ENCODE results near the gene PDE4D.

Gene PDE4D

DNA sequence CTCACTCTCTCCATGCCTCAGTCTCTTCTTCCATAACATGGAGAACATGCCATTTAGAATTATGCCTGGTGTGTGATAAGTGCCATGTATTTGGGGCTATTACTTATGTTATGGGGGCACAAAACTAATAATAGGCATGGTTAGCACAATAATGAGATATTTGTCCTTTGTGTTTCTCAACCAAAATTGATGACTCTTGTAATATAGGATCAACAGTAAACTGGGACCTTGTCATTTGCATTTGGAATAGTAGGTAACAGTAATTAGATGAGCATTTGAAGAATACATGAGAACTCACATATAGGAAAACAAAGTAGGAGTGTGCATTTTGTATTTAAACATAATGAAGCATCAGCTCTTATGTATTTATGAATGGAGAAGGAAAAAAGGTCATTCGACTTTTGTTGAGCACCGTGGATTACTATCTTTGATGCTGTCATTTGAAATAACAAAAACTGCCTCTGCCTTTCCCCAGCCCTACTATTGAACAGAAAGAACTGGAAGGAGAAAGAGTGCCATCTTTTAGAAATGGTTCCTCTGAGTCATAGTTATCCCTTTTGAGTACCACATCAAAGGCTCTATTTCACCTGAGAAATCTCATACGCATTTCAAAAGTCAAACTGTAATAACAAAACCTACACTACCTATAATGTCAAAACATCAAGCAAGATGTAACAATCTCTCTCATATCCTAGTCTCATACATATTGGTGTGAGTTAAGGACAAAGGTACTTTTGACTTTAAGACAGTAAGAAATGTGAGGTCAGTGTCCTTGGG is 655.2 kb downstream of the PDE4D start:
- H3K27ac ChIP-seq: no peak overlapping the region
- no peak for TF ChIP-seq ZFX (IDR thresholded peaks at IDR 0.05; ENCODE audit: borderline replicate concordance)
- TF ChIP-seq CTCF (IDR thresholded peaks at IDR 0.05): no peak

DNA sequence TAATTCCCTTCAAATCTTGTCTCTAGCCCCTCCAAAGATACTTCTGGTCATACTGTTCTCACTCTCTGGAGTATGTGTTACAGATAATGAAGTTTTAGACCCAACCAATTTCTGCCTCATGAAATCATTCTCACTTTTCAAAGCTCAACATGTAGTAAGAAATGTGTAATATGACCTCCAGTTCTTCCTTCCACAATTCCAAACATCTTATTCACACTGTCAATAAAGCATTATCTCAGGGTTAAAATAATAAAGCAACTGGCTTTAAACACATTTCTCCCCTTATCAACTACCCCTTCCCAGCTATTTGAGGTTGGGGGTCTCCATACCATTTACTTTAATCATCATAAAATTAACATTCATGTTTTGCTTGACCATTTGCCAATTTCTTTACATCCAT is 656.5 kb downstream of the PDE4D start:
- no peak for TF ChIP-seq CTCF (IDR thresholded peaks at IDR 0.05)
- TF ChIP-seq ZFX (IDR thresholded peaks at IDR 0.05; ENCODE audit: borderline replicate concordance): no peak
- no peak overlapping the region for H3K27ac ChIP-seq

GRCh38 chr5:59236448-59236847 is 657.1 kb downstream of the PDE4D start:
- H3K27ac ChIP-seq: no peak overlapping the region
- no peak for TF ChIP-seq ZFX (IDR thresholded peaks at IDR 0.05; ENCODE audit: borderline replicate concordance)
- no peak for TF ChIP-seq CTCF (IDR thresholded peaks at IDR 0.05)

GRCh38 chr5:59234236-59234635 is 659.3 kb downstream of the PDE4D start:
- TF ChIP-seq ZFX (IDR thresholded peaks at IDR 0.05; ENCODE audit: borderline replicate concordance): no peak
- no peak for TF ChIP-seq CTCF (IDR thresholded peaks at IDR 0.05)
- H3K27ac ChIP-seq: no peak overlapping the region

DNA sequence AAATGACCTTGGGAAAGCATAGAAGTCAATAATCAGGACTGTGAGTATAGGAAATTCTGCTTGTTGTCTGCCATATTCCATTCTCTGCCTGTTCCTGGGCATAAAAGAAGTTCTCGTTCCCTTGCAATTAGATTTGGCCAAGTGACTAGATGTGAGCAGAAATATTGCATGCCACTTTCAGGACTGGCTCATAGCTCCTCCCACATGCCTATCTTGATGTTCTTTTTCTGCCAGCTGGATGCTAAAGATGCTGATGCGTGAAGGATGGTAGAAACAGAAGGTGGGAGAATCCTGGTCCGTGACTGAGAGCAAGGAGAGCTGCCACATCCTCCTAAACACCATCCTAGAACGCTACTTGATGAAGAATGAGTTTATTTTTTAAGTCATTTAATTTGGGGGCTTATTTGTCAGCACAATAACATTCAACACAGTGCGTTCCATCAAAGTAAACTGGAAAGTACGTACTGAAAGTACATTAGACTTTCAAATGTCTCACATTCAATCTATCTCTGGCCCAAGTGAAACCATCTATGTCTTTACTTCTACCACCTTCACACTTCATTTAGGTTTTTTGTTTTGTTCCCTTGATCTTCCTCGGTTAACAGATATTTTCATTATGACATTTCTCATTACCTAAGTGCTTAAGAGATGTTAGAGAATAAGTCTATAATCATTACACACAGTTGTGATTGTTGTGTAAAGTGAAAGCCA is 662.1 kb downstream of the PDE4D start:
- H3K27ac ChIP-seq: no peak overlapping the region
- TF ChIP-seq CTCF (IDR thresholded peaks at IDR 0.05) (no peak), ZFX (IDR thresholded peaks at IDR 0.05; ENCODE audit: borderline replicate concordance) (no peak)

DNA sequence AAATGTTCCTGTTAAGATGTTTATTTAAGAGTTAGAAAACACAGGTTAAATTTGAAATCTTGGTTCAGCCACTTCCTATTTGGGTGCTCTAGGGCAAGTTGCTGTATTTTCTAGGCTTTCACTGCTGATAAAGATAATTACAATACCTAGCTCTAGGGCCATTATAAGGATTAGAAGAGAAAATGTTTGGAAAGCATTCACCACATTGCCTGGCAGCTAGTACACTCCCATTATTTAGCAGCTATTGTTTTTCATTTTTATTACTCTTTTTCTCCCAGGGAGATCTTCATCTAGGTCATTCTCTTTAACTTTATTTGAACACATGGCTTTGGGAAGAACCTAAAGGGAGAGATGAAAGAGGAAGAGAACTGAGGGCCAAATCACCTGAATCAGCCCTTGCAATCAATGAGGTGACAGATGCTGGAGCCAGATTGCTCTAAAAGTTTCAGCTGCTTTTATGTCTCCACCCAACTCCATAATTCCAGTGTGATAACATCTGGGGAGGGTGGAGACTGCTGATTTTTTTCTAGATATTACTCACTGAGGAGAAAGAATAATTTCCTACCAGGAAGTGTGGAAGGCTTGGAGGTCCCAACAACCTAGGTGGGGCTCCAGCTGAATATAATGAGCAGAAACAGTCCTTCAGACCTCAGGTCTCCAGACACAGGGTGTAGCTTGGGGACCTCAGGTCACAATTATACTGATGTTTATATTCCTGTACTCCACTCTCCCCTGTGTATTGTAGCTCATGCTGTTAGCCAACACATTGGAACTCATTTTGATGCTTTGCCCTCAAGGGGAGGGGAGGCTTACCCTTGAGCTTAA is 670.6 kb downstream of the PDE4D start:
- TF ChIP-seq ZFX (IDR thresholded peaks at IDR 0.05; ENCODE audit: borderline replicate concordance) (no peak), CTCF (IDR thresholded peaks at IDR 0.05) (no peak)
- H3K27ac ChIP-seq: peak overlapping the region; percentile 58

Data from 22Rv1 (cell line).